22Rv1 (cell line): ENCODE results near the gene PPP1R15B.

Experiments used
- ZFX ChIP-seq: fragments of 450-650 bp; IDR thresholded peaks from 2 replicates; pipeline ENCODE4 v1.6.1; 2017; ENCODE audit warnings: antibody characterized with exemption, borderline replicate concordance
- TF ChIP-seq, protein P1 (sequence below): fragments of 450-650 bp; IDR thresholded peaks from 2 replicates; pipeline ENCODE4 v1.5.1; 2017; ENCODE audit warnings: mild to moderate bottlenecking

DNA sequence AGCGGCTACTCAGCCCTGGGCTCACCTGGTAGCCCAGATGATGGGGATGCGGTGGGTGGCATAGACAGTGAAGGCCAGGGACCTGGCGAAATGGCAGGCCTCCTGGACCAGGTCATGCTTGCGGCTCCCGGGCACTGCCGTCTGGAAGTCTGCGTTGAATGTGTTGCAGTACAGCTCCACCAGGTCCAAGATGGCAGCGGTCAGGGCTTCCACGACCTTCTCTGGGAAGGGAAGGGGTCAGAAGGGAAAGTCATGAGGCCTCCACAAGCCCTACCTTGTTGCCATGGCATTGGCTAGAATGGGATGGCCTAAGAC lies 44.2 kb upstream of the PPP1R15B start:
- TF ChIP-seq, protein P1, sequence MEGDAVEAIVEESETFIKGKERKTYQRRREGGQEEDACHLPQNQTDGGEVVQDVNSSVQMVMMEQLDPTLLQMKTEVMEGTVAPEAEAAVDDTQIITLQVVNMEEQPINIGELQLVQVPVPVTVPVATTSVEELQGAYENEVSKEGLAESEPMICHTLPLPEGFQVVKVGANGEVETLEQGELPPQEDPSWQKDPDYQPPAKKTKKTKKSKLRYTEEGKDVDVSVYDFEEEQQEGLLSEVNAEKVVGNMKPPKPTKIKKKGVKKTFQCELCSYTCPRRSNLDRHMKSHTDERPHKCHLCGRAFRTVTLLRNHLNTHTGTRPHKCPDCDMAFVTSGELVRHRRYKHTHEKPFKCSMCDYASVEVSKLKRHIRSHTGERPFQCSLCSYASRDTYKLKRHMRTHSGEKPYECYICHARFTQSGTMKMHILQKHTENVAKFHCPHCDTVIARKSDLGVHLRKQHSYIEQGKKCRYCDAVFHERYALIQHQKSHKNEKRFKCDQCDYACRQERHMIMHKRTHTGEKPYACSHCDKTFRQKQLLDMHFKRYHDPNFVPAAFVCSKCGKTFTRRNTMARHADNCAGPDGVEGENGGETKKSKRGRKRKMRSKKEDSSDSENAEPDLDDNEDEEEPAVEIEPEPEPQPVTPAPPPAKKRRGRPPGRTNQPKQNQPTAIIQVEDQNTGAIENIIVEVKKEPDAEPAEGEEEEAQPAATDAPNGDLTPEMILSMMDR = no peak
- no peak for TF ChIP-seq ZFX
